NK-92 (cell line): ENCODE data around the gene ADRM1.

Experiments used
- DNase-seq: peaks from one replicate; lab custom pipeline; 2025; ENCODE audit not compliant: unreplicated experiment; lab: John Stamatoyannopoulos, UW

Gene ADRM1

DNA sequence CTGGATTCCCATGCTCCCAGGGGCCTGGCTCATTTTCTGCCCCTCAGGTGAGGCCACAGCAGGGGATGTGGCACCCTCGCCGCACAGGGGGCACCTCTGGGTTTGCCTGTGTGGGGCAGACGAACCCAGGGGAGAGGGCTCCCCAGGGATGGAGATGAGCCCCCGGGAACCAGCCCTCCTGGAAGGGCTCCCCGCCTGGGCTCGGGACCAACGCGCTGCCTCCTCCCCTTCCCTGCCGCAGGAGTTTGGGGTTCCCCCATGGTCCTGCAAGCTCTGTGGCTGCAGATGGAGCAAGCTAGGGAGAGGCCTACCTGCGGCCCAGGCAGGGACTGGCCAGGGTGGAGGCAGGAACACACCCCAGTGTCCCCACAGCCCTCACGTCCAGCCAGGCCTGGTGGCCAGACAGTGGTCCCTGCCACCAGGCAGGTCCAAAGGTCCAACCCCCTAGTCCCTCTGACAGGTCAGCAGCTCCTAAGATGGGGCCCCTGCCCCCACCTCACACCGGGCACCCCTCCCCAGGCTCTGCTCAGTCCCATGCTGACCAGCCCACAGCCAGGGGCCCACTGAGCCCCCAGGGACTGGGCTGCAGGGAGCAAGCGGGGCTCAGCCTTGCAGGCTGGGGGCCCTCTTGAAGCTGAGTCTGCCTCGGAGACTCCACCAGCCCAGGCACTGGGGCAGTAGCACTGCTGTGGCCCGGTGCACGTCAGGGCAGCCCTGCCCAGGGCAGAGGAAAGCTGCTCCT is 50.7 kb downstream of the ADRM1 start:
- no peak for DNase-seq

DNA sequence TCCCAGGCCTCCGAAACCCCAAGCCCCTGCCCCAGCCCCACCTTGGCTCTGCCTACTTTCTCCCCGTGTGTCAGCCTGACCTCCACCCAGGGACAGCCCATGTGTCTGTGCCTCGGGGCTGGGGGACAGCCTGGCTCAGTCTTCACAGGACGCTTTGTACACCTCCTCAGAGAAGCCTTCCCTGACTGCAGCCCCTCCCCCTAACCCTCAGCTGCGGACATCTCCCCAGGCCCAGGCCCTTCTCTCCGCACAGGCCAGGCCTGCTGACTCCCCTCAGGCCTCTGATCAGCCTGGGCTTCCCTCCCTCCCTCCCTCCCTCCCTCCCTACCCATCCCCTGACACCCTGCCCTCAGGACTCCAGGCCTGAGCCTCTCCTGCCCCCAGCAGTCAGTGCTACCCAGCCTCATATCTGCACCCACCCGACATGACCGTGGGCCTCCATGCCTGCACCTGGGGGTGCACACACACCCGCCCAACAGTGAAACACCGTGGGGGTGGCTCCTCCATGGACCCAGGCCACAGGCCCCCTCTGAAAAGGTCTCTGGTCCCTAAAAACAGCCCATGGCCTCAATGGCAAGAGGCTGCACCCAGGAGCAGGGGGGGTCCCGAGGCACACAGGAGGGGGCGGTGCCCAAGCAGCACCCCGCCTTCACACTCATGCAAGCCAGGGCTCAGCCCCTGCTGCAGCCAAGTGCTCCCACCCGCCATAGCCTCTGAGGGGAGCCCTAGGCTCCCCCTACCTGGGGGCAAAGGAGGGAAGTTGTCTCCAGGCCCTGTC is 51.4 kb downstream of the ADRM1 start:
- DNase-seq, result no peak

GRCh38 chr20:62354811-62355341 is 52.1 kb downstream of the ADRM1 start:
- no peak for DNase-seq

DNA sequence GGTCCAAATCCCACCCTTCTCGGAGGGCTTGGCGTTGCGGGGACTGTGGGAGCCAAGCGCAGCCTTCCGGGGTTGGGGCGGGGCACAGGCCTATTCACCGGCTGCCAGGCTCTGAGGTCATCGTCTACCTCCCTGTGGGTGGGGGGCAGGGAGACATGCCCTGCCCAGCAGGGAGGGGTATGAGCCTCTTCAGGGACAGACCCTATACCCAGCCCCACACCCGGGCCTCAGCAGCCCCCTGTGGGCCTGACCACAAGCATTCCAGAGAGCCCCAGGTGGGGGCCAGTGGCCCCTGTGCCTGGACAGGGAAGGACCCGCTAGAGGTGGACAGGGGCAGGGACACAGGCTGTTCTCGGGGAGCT is 52.7 kb downstream of the ADRM1 start:
- no peak for DNase-seq

GRCh38 chr20:62355878-62356588 is 53.2 kb downstream of the ADRM1 start:
- no peak for DNase-seq

DNA sequence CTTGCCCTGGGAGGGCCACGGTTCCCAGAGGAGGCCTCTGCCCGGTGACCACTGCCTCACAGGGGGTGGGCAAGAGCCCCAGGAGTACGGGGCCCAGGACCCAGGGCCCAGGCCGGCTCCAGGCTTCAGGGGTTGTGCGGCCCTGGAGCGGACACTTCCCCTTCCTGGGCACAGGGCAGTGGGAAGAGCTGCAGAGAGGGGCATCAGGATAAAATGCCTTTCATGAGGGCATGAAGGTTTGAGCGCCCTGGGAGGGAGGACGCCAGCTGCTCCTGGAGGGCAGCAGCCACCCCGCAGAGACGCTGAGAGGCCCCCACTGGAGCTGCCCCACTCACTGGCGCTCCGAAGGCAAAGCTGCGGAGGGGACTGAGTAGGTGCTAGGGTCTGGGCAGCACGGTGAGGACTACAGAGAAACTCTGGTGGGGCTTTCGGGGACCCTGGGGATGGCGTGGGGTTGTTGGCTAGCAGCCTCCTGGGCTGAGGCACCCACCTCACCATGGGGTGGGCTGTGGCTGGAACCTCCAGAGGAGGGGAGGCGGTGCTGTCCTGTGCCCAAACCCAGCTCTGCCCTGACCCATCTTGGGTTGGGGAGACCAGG is 53.9 kb downstream of the ADRM1 start:
- no peak for DNase-seq

DNA sequence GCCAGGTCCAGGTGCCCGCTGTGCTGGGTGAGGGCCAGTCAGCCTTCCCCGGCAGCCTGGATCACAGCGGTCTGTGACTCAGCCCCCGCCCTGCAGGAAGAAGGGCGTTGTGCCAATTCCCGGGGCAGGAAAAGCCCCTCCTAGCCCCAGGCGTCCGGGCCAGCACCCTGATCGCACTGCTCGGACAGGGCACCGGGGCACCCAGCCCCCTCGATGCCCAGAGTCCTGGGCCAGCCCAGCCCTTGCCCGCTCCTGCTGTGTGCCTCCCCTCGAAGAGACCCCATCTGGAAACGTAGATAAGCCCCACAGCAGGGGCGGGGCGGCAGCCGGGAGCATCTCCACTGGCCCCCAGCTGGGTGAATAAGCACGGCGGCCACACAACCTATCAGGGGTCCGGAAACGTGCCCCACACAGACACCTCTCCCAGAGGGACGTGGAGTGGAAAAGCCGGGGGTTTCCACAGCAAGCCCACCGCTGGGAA is 54.4 kb downstream of the ADRM1 start:
- DNase-seq, result no peak

GRCh38 chr20:62357681-62358080 is 54.9 kb downstream of the ADRM1 start:
- no peak for DNase-seq
